Astrocyte (in vitro differentiated cells and primary cell): ENCODE measurements around the gene BROX.

Source experiments
- EZH2 ChIP-seq: IDR thresholded peaks from 2 replicates; pipeline ENCODE4 v1.6.1; 2012; ENCODE audit warnings: mild to moderate bottlenecking, low read length, inconsistent platforms; ENCODE audit not compliant: insufficient read depth
- TF ChIP-seq, protein P1 (sequence below): IDR thresholded peaks from 2 replicates; pipeline ENCODE4 v1.5.1; 2011; ENCODE audit warnings: low read depth, mild to moderate bottlenecking, inconsistent platforms, low read length, moderate library complexity; ENCODE audit not compliant: insufficient read depth

DNA sequence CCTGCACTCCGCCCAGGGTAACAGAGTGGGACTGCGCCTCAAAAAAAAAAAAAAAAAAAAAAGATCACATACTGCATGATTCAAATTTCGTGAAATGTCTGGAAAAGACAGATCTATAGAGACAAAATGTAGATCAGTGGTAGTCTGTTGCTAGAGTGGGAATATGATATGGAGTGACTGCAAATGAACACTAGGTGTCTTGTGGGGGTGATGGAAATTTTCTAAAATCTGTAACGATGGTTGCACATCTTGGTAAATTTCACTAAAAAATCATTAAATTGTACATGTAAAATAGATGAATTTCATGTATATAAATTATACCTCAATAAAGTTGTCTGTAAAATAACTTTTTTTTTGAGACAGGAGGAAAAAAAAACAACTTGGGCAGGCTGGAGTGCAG, 5.5 kb upstream of the BROX start:
- TF ChIP-seq, protein P1, sequence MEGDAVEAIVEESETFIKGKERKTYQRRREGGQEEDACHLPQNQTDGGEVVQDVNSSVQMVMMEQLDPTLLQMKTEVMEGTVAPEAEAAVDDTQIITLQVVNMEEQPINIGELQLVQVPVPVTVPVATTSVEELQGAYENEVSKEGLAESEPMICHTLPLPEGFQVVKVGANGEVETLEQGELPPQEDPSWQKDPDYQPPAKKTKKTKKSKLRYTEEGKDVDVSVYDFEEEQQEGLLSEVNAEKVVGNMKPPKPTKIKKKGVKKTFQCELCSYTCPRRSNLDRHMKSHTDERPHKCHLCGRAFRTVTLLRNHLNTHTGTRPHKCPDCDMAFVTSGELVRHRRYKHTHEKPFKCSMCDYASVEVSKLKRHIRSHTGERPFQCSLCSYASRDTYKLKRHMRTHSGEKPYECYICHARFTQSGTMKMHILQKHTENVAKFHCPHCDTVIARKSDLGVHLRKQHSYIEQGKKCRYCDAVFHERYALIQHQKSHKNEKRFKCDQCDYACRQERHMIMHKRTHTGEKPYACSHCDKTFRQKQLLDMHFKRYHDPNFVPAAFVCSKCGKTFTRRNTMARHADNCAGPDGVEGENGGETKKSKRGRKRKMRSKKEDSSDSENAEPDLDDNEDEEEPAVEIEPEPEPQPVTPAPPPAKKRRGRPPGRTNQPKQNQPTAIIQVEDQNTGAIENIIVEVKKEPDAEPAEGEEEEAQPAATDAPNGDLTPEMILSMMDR = no peak
- no peak for TF ChIP-seq EZH2
